KBM-7 (cell line): Measurements from ENCODE around the gene DYNLRB1.
A peak's percentile ranks its signal among the peaks of the same experiment; 100 is the strongest.
"Not testable (repeated sequence)": the region's sequence is repeated elsewhere in the genome, so short reads cannot be mapped to it uniquely, and the experiment has no call there.

Experiments
- DNase-seq: peaks from one replicate; pipeline ENCODE4 v3.0.0-alpha.2; 2015
- in situ Hi-C: fragments of 300-500 bp; cut with MboI; formaldehyde crosslinking; loops from 2 replicates; pipeline ENCODE4 v1.14.3; 2020; ENCODE audit warnings: low sequenced_read_pairs, low pct_unique_long_range_greater_than_20kb, mixed read lengths

DYNLRB1 gene

DNA sequence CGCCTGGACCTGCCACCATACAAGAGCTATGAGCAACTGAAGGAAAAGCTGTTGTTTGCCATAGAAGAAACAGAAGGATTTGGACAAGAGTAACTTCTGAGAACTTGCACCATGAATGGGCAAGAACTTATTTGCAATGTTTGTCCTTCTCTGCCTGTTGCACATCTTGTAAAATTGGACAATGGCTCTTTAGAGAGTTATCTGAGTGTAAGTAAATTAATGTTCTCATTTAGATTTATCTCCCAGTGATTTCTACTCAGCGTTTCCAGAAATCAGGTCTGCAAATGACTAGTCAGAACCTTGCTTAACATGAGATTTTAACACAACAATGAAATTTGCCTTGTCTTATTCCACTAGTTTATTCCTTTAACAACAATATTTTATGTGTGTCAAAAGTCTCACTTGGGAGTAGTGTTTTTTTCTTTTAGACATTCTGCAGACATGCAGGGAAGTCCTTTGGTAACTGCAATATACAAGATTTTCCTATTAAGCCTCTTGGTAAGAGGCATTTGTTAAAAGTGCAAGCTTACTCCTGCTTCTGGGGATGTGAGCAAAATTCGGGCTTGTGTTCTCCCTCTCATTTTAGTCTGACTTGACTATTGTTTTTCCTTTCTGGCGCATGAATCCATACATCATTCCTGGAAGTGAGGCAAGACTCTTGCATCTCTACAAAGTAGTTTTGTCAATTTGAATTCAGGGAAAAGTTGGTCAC, 8.4 kb upstream of the DYNLRB1 start:
- in situ Hi-C loops = loop anchor here (25.0 kb wide), 1 partner anchor 196 kb away; the partner anchor contains the start of gene AHCY
- no peak for DNase-seq

DNA sequence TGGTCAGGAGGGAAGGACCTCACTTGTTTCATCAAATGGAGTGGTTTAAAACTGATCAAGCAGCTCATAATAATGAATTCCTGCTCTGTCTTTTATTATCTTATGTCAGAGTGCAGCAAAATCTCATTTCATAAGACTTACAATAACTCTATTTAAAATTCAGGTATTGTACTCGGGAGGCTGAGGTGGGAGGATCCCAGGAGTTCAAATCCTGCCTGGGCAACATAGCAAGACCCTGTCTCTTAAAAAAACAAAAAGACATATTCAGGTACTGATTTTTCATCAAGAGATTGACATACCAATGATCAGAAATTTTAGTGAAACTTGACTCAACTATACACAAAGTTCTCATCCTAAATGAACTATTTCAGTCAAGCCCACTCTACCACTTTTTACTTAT, 5.6 kb upstream of the DYNLRB1 start:
- no peak for DNase-seq
- in situ Hi-C loops = loop anchor here (25.0 kb wide), 1 partner anchor 198 kb away; the partner anchor contains the start of gene AHCY

- DNase-seq = no peak
- in situ Hi-C loops = loop anchor here (25.0 kb wide), 1 partner anchor 200 kb away; the partner anchor contains the start of gene AHCY
These were observed 4.3 kb upstream of the DYNLRB1 start for GRCh38 chr20:34511891-34512265.

DNA sequence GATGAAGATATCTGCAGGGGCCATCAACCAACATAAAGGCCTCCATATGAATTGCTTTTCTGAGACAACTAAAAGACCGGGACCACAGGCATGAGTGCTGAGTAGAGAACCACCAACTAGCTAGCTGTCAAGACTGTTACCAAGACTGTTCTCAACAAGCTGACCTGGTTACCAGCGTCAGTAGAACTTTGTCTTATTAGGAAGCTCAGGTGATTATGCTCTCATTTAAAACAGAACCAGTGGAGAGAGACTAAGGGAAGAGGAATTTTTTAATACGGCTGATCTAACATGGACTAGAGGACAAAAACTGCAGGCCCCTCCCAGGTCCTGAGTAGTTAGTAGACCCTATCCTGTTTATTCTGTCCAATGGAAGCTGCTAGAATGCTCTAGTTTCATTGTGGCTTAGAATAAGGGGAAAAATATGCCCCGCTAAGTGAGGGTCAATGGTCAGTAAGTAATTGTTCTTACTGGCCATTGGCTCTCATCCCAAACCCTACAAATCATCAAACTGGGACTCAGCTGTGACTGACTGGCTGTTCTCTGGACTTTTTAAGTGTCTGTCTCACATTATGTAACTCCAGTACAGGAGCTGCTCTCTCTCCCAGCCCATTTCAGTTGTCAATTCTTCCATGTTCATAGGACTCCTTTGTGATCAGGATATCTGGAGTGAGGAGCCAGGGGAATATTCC, 3.8 kb upstream of the DYNLRB1 start:
- no peak for DNase-seq
- in situ Hi-C loops = loop anchor here (25.0 kb wide), 1 partner anchor 200 kb away; the partner anchor contains the start of gene AHCY

DNA sequence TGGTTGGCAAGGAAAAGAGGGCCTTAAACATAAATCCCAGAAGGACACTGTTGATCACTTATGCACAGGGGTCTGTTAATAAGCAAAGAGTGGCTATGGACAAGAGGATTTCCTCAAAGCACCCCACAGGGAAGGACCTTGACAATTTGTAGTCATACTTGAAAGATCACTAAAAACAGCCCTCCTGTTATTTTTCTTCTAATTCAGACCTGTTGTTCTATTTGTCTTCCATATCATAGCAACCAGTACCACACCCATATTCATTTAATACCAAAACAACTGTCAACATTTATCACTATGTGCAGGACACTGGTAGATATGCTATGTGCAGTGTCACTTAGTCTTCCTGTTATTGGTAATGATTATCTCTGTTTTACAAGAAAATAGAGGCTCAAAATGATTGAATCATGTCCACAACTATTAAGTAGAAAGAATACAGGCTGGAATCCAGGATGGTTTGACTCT, 3.2 kb upstream of the DYNLRB1 start:
- in situ Hi-C loops = loop anchor here (25.0 kb wide), 1 partner anchor 201 kb away; the partner anchor contains the start of gene AHCY
- DNase-seq = no peak

- DNase-seq = not testable (repeated sequence)
- in situ Hi-C loops = loop anchor here (25.0 kb wide), 1 partner anchor 202 kb away; the partner anchor contains the start of gene AHCY
These were observed 2.2 kb upstream of the DYNLRB1 start for GRCh38 chr20:34514034-34514433.

DNA sequence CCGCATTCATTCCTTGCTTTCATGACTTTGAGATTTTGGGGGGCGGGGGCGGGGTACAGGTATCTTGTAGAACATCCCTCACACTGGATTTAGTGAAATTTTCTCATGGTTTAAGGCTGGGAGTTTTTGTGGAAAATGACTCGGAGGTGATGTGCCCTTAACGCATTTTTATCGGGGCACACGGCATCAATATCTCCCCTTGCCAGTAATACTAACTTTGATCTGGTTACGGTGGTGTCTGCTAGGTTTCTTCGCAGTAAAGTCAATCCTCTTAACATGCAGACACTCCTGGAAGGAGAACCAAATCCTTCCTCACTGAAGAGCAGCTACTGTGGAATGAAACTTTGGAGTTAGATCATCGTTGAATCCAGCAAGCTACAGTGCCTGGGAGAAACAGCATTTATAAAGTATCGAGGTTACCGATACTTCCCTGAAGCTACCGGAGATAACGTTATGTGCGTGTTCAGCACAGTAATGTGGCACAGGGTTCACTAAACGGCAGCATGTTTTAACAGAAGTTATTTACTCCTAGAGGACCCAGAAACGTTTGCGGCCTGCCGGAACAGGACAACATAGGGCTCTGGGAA, 1.2 kb upstream of the DYNLRB1 start:
- DNase-seq = no peak
- in situ Hi-C loops = loop anchor here (25.0 kb wide), 1 partner anchor 203 kb away; the partner anchor contains the start of gene AHCY

DNA sequence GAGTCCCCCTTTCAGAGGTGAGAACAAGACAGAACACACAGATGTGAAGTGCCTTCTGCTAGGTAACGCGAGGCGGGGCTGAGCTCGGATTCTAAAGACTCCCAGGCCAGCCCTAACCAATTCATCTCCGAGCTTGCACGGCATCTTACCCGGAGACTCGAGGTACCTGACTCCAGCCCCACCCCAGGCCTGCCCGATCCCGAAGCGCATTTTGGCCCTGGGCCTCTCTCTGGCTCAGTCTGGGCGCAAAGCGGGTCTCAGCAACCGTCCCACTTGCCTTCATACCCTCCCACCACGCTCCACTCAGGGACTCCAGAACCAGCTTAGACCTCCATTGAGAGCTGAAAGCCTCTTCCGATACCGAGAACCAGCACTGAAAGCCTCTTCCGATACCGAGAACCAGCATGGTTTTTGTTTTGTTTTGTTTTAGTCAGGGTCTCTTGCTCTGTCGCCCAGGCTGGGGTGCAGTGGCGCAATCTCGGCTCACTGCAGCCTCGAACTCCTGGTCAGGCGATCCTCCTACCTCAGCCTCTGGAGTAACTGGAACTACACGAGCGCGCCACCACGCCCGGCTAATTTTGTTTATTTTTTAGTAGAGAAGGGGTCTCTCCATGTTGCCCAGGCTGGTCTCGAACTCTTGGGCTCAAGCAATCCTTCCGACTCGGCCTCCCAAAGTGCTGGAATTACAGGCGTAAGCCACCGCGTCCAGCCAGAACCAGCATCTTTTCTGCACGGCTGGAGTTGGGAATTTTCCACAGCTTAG, 557 bp upstream of the DYNLRB1 start:
- peak; percentile 72 for DNase-seq
- in situ Hi-C loops = loop anchor here (25.0 kb wide), 1 partner anchor 203 kb away; the partner anchor contains the start of gene AHCY

DNA sequence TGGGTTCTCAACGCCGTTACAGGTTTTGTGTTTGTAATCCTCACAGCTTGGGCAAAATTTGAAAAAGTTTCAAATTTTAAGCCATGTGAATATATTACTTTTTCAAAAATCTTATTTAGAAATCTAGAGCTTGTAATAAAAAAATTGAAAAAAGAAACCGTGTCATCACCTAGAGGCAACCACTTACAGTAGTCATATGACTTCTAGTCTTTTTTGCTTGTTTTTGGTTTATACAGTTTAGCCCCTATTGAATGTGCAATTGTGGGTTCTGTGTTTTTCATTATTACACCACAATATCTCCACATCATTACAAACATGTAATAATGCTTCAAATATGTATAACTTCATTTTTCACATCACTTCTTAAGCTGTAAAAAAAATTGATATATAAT, 888 bp downstream of the DYNLRB1 start:
- no peak for DNase-seq
- in situ Hi-C loops = loop anchor here (25.0 kb wide), 1 partner anchor 205 kb away; the partner anchor contains the start of gene AHCY

DNA sequence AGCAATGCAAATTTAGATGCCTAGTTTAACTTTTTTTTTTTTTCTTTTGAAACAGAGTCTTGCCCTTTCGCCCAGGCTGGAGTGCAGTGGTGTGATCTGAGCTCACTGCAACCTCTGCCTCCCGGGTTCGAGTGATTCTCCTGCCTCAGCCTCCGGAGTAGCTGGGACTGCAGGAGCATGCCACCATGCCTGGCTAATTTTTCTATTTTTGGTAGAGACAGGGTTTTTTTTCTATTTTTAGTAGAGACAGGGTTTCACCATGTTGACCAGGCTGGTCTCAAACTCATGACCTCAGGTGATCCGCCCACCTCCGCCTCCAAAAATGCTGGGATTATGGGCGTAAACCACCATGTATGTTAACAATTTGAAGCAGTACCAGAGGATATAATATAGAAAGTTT, 2.6 kb downstream of the DYNLRB1 start:
- in situ Hi-C loops = loop anchor here (25.0 kb wide), 1 partner anchor 207 kb away; the partner anchor contains the start of gene AHCY

DNA sequence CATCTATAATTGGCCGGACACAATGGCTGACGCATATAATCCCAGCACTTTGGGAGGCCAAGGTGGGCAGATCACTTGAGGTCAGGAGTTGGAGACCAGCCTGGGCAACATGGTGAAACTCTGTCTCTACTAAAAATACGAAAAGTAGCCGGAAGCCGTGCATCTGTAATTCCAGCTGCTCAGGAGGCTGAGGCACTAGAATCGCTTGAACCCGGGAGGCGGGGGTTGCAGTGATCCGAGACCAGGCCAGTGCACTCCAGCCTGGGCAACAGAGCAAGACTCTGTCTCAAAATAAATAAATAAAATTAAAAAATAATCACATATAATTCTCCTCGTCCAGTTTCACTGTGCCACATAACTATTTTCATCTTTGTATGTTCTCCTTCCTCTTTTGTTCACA, 3.6 kb downstream of the DYNLRB1 start:
- in situ Hi-C loops = loop anchor here (25.0 kb wide), 1 partner anchor 208 kb away; the partner anchor contains the start of gene AHCY
- not testable (repeated sequence) for DNase-seq

More for the DNA sequence above, 2.6 kb downstream of the DYNLRB1 start:
- not testable (repeated sequence) for DNase-seq

GRCh38 chr20:34522969-34523871, 7.0 kb downstream of the DYNLRB1 start:
- peak; percentile 84 for DNase-seq
- in situ Hi-C loops = loop anchor here (25.0 kb wide), 1 partner anchor 211 kb away; the partner anchor contains the start of gene AHCY

DNA sequence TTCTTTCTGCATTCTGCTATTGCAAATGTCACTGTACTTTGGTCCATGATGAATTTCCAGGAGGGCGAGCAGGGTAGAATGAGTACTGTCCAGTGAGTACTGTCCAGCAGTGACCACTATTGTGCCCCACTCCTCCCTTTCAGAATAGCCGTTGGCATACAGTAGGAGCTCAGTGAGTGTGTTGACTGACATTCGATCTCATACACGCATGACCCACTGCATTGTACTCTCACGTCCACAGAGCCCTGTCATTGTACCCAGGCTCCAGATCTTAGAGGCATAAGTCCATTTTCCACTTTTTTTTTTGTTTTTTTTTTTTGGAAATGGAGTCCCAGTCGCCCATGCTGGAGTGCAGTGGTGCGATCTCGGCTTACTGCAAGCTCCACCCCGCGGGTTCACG, 8.2 kb downstream of the DYNLRB1 start:
- in situ Hi-C loops = loop anchor here (25.0 kb wide), 1 partner anchor 212 kb away; the partner anchor contains the start of gene AHCY
- DNase-seq = no peak

- in situ Hi-C loops = no loop called here
- no peak for DNase-seq
These were observed 9.1 kb downstream of the DYNLRB1 start for GRCh38 chr20:34525342-34525708.

GRCh38 chr20:34525709-34526416, 9.6 kb downstream of the DYNLRB1 start:
- in situ Hi-C loops = no loop called here
- peak; percentile 39 for DNase-seq

- DNase-seq = no peak
- in situ Hi-C loops = no loop called here
These were observed 10.2 kb downstream of the DYNLRB1 start for GRCh38 chr20:34526466-34526865.

GRCh38 chr20:34527016-34527415, 10.8 kb downstream of the DYNLRB1 start:
- no peak for DNase-seq

More at GRCh38 chr20:34527016-34527415, 10.8 kb downstream of the DYNLRB1 start:
- in situ Hi-C loops = no loop called here
